Peyer's patch (tissue), 4 donors: ENCODE data around the gene PEX26.

Experiments
- CTCF ChIP-seq, 6 experiments: fragments of 450-650 bp in 4 of 6; fragments of 200-600 bp in 2 of 6; sonication (generic) in 1 of 6; IDR thresholded peaks; one replicate each; pipeline ENCODE4 v1.5.1; 2017 to 2019; ENCODE audit warnings: antibody characterized with exemption in 6 of 6, mild to moderate bottlenecking in 3 of 6, moderate library complexity in 1 of 6
- POLR2A ChIP-seq, 2 donors: fragments of 450-650 bp; IDR thresholded peaks; one replicate each; pipeline ENCODE4 v1.5.1; 2017; ENCODE audit warnings: antibody characterized with exemption in 2 of 2, mild to moderate bottlenecking in 2 of 2, moderate library complexity in 2 of 2

- TF ChIP-seq POLR2A (IDR thresholded peaks at IDR 0.05) (no peak), CTCF (IDR thresholded peaks at IDR 0.05) (no peak)
Measured at GRCh38 chr22:18116634-18117033, 38.8 kb downstream of the PEX26 start.
